Astrocyte (in vitro differentiated cells and primary cell): ENCODE results near the gene CCDC197. TPM values are rescaled to one million over a fixed set of nuclear protein-coding genes. Genes with fewer than 3 reads are reported as not detected.

ENCODE experiments used
- DNase-seq: peaks from one replicate; pipeline ENCODE4 v3.0.0-alpha.2; 2010; ENCODE audit warnings: low read depth
- FAIRE-seq: peaks from 2 replicates; lab custom pipeline; 2011; peaks lifted over from hg19 to GRCh38; lab: Jason Lieb, UNC
- H2AFZ ChIP-seq: 2 replicates; pipeline ENCODE4 v1.6.0; 2012; ENCODE audit warnings: low read depth, low read length, inconsistent platforms
- H3K27ac ChIP-seq: 2 replicates; pipeline ENCODE4 v1.5.1; 2011; ENCODE audit warnings: low read depth, low read length, inconsistent platforms
- H3K27me3 ChIP-seq: 2 replicates; pipeline ENCODE4 v1.6.0; 2011; ENCODE audit warnings: low read length, inconsistent platforms; ENCODE audit not compliant: insufficient read depth
- H3K36me3 ChIP-seq: 2 replicates; pipeline ENCODE4 v1.5.1; 2011; ENCODE audit warnings: low read length, inconsistent platforms; ENCODE audit not compliant: insufficient read depth
- H3K4me1 ChIP-seq: 2 replicates; pipeline ENCODE4 v1.5.1; 2011; ENCODE audit warnings: low read length, inconsistent platforms; ENCODE audit not compliant: insufficient read depth
- H3K4me2 ChIP-seq: 2 replicates; pipeline ENCODE4 v1.6.0; 2012; ENCODE audit warnings: low read length, inconsistent platforms
- H3K4me3 ChIP-seq: 2 replicates; pipeline ENCODE4 v1.5.1; 2011; ENCODE audit warnings: low read depth, mild to moderate bottlenecking, low read length, inconsistent platforms; ENCODE audit not compliant: insufficient read depth
- H3K79me2 ChIP-seq: 2 replicates; pipeline ENCODE4 v1.6.0; 2012; ENCODE audit warnings: mild to moderate bottlenecking, low read length, inconsistent platforms; ENCODE audit not compliant: insufficient read depth
- H3K9ac ChIP-seq: 2 replicates; pipeline ENCODE4 v1.6.0; 2012; ENCODE audit warnings: mild to moderate bottlenecking, low read length, inconsistent platforms
- H3K9me3 ChIP-seq: 2 replicates; pipeline ENCODE4 v1.5.1; 2012; ENCODE audit warnings: low read depth, mild to moderate bottlenecking, low read length, inconsistent platforms; ENCODE audit not compliant: insufficient read depth
- H4K20me1 ChIP-seq: 2 replicates; pipeline ENCODE4 v1.6.0; 2012; ENCODE audit warnings: low read length, inconsistent platforms; ENCODE audit not compliant: insufficient read depth
- H3K27ac Mint-ChIP-seq: one replicate; pipeline ENCODE4 v1.8.0; 2021; ENCODE audit warnings: mild to moderate bottlenecking, mixed read lengths; ENCODE audit not compliant: unreplicated experiment
- H3K27me3 Mint-ChIP-seq: one replicate; pipeline ENCODE4 v1.8.0; 2021; ENCODE audit warnings: low read depth, mixed read lengths; ENCODE audit not compliant: unreplicated experiment
- H3K36me3 Mint-ChIP-seq: one replicate; pipeline ENCODE4 v1.8.0; 2021; ENCODE audit warnings: low read depth, mixed read lengths; ENCODE audit not compliant: unreplicated experiment
- H3K4me1 Mint-ChIP-seq: one replicate; pipeline ENCODE4 v1.8.0; 2021; ENCODE audit warnings: low read depth, mixed read lengths; ENCODE audit not compliant: unreplicated experiment
- H3K4me3 Mint-ChIP-seq: one replicate; pipeline ENCODE4 v1.8.0; 2021; ENCODE audit warnings: mild to moderate bottlenecking, moderate library complexity, mixed read lengths; ENCODE audit not compliant: unreplicated experiment
- H3K9me3 Mint-ChIP-seq: one replicate; pipeline ENCODE4 v1.8.0; 2021; ENCODE audit warnings: mild to moderate bottlenecking, mixed read lengths; ENCODE audit not compliant: unreplicated experiment
- CTCF ChIP-seq: IDR thresholded peaks from 2 replicates; pipeline ENCODE4 v1.5.1; 2011; ENCODE audit warnings: low read depth, mild to moderate bottlenecking, inconsistent platforms, low read length, moderate library complexity; ENCODE audit not compliant: insufficient read depth
- EZH2 ChIP-seq: IDR thresholded peaks from 2 replicates; pipeline ENCODE4 v1.6.1; 2012; ENCODE audit warnings: mild to moderate bottlenecking, low read length, inconsistent platforms; ENCODE audit not compliant: insufficient read depth
- total RNA-seq: library from RNA; stranded (reverse); gene quantifications from 2 replicates; pipeline ENCODE4 v1.2.1, GENCODE V29; 2021

The CCDC197 gene
- total RNA-seq, 1 donor from 2014 or later, result not detected

GRCh38 chr14:93954900-93955849 is 41.9 kb upstream of the CCDC197 start:
- FAIRE-seq, result no peak
- H3K4me2 ChIP-seq, result no peak overlapping the region
- no peak overlapping the region for H3K9ac ChIP-seq

GRCh38 chr14:93955850-93956481 is 41.1 kb upstream of the CCDC197 start:
- DNase-seq (no peak), FAIRE-seq (no peak)
- peaks cover 40% of the 10 kb centered on the region for H3K27me3 Mint-ChIP-seq
- peaks cover 4% of the 10 kb centered on the region for H3K36me3 Mint-ChIP-seq
- H3K27ac ChIP-seq, result no peak overlapping the region
- H3K4me1 ChIP-seq, result peaks cover 29% of the 10 kb centered on the region
- no peaks in the 10 kb centered on the region for H3K27me3 ChIP-seq
- H2AFZ ChIP-seq, result no peak overlapping the region
- no peak overlapping the region for H3K4me2 ChIP-seq
- no peaks in the 10 kb centered on the region for H4K20me1 ChIP-seq
- no peaks in the 10 kb centered on the region for H3K9me3 ChIP-seq
- H3K27ac Mint-ChIP-seq, result no peak overlapping the region
- TF ChIP-seq CTCF (no peak), EZH2 (no peak)
- H3K9me3 Mint-ChIP-seq, result no peaks in the 10 kb centered on the region
- peaks cover 29% of the 10 kb centered on the region for H3K4me1 Mint-ChIP-seq
- no peaks in the 10 kb centered on the region for H3K79me2 ChIP-seq
- no peak overlapping the region for H3K4me3 Mint-ChIP-seq
- H3K4me3 ChIP-seq, result no peak overlapping the region
- H3K36me3 ChIP-seq, result no peaks in the 10 kb centered on the region
- H3K9ac ChIP-seq, result no peak overlapping the region

More at GRCh38 chr14:93954900-93955849, 41.9 kb upstream of the CCDC197 start:
- peaks cover 29% of the 10 kb centered on the region for H3K4me1 ChIP-seq
- no peak overlapping the region for H3K4me3 Mint-ChIP-seq
- no peak overlapping the region for H2AFZ ChIP-seq
- H3K36me3 ChIP-seq, result no peaks in the 10 kb centered on the region
- H3K27ac ChIP-seq, result no peak overlapping the region
- H4K20me1 ChIP-seq, result no peaks in the 10 kb centered on the region
- H3K27ac Mint-ChIP-seq, result no peak overlapping the region
- no peaks in the 10 kb centered on the region for H3K79me2 ChIP-seq
- peaks cover 4% of the 10 kb centered on the region for H3K9me3 Mint-ChIP-seq
- H3K27me3 ChIP-seq, result no peaks in the 10 kb centered on the region
- H3K36me3 Mint-ChIP-seq, result peaks cover 4% of the 10 kb centered on the region
- no peak for DNase-seq
- H3K4me1 Mint-ChIP-seq, result peaks cover 27% of the 10 kb centered on the region
- H3K27me3 Mint-ChIP-seq, result peaks cover 47% of the 10 kb centered on the region
- H3K9me3 ChIP-seq, result no peaks in the 10 kb centered on the region
- H3K4me3 ChIP-seq, result no peak overlapping the region
- TF ChIP-seq CTCF, result no peak
- no peak for TF ChIP-seq EZH2
